ENCODE measurements around the gene GRIN2C.
"Not testable (repeated sequence)": the region's sequence is repeated elsewhere in the genome, so short reads cannot be mapped to it uniquely, and the experiment has no call there.

Gene GRIN2C

GRCh38 chr17:74859459-74860228 is at the start of gene GRIN2C:
Gene GRIN2C (minus strand): TSS chr17:74859885. CDS start chr17:74855092, 4,793 bp downstream.
- no peak within 1 kb of the TSS for H3K27ac ChIP-seq
- TF ChIP-seq CTCF (conservative IDR thresholded peaks at IDR 0.05) (peak; percentile 87), ZFX (IDR thresholded peaks at IDR 0.05) (no peak)

GRCh38 chr17:74909097-74909496 is 49.4 kb upstream of the GRIN2C start:
- H3K27ac ChIP-seq: not testable (repeated sequence)

GRCh38 chr17:74907012-74907411 is 47.3 kb upstream of the GRIN2C start:
- H3K27ac ChIP-seq: no peak overlapping the region
- TF ChIP-seq CTCF (conservative IDR thresholded peaks at IDR 0.05): no peak

- not testable (repeated sequence) for H3K27ac ChIP-seq
Measured at GRCh38 chr17:74906214-74906793, 46.6 kb upstream of the GRIN2C start.

- TF ChIP-seq CTCF (conservative IDR thresholded peaks at IDR 0.05): no peak
- no peak for TF ChIP-seq ZFX (IDR thresholded peaks at IDR 0.05)
Measured at GRCh38 chr17:74904687-74905409, 45.2 kb upstream of the GRIN2C start.

GRCh38 chr17:74903671-74904070 is 44.0 kb upstream of the GRIN2C start:
- no peak for TF ChIP-seq CTCF (conservative IDR thresholded peaks at IDR 0.05)
- TF ChIP-seq ZFX (IDR thresholded peaks at IDR 0.05): no peak
- no peak overlapping the region for H3K27ac ChIP-seq

More at GRCh38 chr17:74904687-74905409, 45.2 kb upstream of the GRIN2C start:
- H3K27ac ChIP-seq: no peak overlapping the region

- no peak for TF ChIP-seq CTCF (conservative IDR thresholded peaks at IDR 0.05)
Measured at GRCh38 chr17:74903034-74903433, 43.3 kb upstream of the GRIN2C start.

GRCh38 chr17:74901353-74902135 is 41.9 kb upstream of the GRIN2C start:
- TF ChIP-seq CTCF (conservative IDR thresholded peaks at IDR 0.05) (no peak), ZFX (IDR thresholded peaks at IDR 0.05) (no peak)
- H3K27ac ChIP-seq: no peak overlapping the region

More at GRCh38 chr17:74903034-74903433, 43.3 kb upstream of the GRIN2C start:
- H3K27ac ChIP-seq: no peak overlapping the region

Data from C4-2B (cell line).